ENCODE data around the gene CNTN5.

The CNTN5 gene

GRCh38 chr11:100080381-100080780 lies 1059.6 kb downstream of the CNTN5 start:
- TF ChIP-seq CTCF (IDR thresholded peaks at IDR 0.05; ENCODE audit: low read depth, low read length): no peak
- no peak for DNase-seq (ENCODE audit: extremely low read depth, low read depth)

GRCh38 chr11:100080821-100081220 lies 1060.1 kb downstream of the CNTN5 start:
- DNase-seq (ENCODE audit: extremely low read depth, low read depth): no peak
- TF ChIP-seq CTCF (IDR thresholded peaks at IDR 0.05; ENCODE audit: low read depth, low read length): no peak

GRCh38 chr11:100093698-100094097 lies 1072.9 kb downstream of the CNTN5 start:
- no peak for TF ChIP-seq CTCF (IDR thresholded peaks at IDR 0.05; ENCODE audit: low read depth, low read length)
- DNase-seq (ENCODE audit: extremely low read depth, low read depth): no peak

- TF ChIP-seq CTCF (IDR thresholded peaks at IDR 0.05; ENCODE audit: low read depth, low read length): no peak
Observed at GRCh38 chr11:100094121-100094865, 1073.5 kb downstream of the CNTN5 start.

GRCh38 chr11:100095809-100096208 lies 1075.1 kb downstream of the CNTN5 start:
- no peak for TF ChIP-seq CTCF (IDR thresholded peaks at IDR 0.05; ENCODE audit: low read depth, low read length)
- DNase-seq (ENCODE audit: extremely low read depth, low read depth): no peak

More at GRCh38 chr11:100094121-100094865, 1073.5 kb downstream of the CNTN5 start:
- DNase-seq (ENCODE audit: extremely low read depth, low read depth): no peak

GRCh38 chr11:100098560-100098959 lies 1077.8 kb downstream of the CNTN5 start:
- TF ChIP-seq CTCF (IDR thresholded peaks at IDR 0.05; ENCODE audit: low read depth, low read length): no peak
- no peak for DNase-seq (ENCODE audit: extremely low read depth, low read depth)

- TF ChIP-seq CTCF (IDR thresholded peaks at IDR 0.05; ENCODE audit: low read depth, low read length): no peak
- DNase-seq (ENCODE audit: extremely low read depth, low read depth): no peak
Observed at GRCh38 chr11:100105255-100105981, 1084.7 kb downstream of the CNTN5 start.
